ENCODE measurements around the gene NSD2.

The NSD2 gene

GRCh38 chr4:1982124-1983052, 111.2 kb downstream of the NSD2 start:
- no peak for DNase-seq (ENCODE audit: low read depth in 2 of 2)
- no peak for TF ChIP-seq CTCF (IDR thresholded peaks at IDR 0.05; ENCODE audit: low read depth, low read length)
- H3K4me3 ChIP-seq (replicated peaks in 1 of 2; ENCODE audit: low read depth in 2 of 2, low read length in 2 of 2): no peak overlapping the region

- TF ChIP-seq CTCF (IDR thresholded peaks at IDR 0.05; ENCODE audit: low read depth, low read length): no peak
- no peak overlapping the region for H3K4me3 ChIP-seq (replicated peaks in 1 of 2; ENCODE audit: low read depth in 2 of 2, low read length in 2 of 2)
- no peak for DNase-seq (ENCODE audit: low read depth in 2 of 2)
Measured at GRCh38 chr4:1983053-1983845, 112.1 kb downstream of the NSD2 start.

DNA sequence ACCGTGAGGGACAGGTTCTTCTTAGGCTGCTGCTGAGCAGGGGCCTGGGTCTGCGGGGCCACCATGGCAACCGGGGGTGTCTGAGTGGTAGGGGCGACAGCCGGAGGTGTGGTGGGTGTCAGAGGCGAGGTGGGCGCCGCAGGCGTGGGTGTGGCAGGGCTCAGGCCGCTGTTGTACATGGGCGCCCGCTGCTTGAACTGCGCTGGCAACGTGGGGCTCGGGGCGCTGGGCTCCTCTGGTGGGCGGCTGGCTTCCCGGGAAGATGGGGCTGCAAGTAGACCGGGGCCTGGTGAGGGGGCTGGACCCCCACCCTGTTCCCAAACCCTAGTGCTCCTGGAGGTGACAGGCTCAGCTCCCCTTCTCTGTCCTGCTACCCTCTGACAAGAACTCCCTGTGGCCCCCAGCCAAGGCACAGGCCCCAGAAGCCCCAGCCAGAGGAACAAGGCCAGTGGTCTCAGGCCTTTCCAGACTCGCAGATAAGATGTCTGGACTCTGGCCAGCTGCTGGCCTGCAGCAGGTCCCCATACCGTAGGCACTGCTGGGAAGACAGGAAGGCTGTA, 112.7 kb downstream of the NSD2 start:
- TF ChIP-seq CTCF (IDR thresholded peaks at IDR 0.05; ENCODE audit: low read depth, low read length): no peak
- DNase-seq (ENCODE audit: low read depth in 2 of 2): peak in 1 of 2 donors; percentile 33

DNA sequence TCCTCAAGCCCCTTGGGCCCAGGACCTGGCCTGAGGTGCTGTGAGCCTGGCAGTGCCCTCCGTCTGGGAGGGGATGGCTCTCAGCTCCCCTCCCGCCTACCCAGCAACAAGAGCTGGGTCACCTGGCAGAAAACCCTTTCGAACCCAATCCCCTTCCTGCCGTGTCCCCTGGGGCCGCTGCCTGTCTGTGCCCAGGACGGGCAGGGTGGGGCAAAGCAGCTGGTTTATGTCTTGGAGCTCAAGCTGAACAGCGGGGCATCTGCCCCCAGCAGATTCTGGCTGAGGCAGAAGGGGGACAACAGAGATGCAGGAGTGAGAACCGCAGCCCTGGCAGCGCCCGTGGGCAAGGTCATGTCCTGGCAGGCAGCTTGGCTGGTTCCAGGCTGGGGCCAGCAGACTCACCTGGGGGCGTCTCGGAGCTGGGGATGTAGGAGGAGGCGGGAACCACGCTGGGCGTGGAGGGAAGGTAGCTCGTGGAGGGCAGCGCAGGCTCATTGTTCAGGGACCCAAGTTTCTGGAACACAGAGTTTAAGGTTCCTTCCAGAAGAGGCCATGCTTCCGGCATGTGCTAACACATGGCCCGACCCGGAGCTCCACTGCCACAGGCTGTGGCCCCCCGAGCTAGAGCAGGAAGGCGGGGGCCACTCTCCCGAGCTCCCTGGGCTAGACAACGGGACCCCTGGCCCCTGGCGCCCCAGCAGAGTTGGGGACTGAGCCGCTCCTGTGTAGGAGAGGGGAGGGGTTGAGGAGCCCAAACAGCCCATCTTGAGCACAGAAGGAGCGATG, 113.4 kb downstream of the NSD2 start:
- TF ChIP-seq CTCF (IDR thresholded peaks at IDR 0.05; ENCODE audit: low read depth, low read length): no peak
- no peak for DNase-seq (ENCODE audit: low read depth in 2 of 2)
- H3K4me3 ChIP-seq (replicated peaks in 1 of 2; ENCODE audit: low read depth in 2 of 2, low read length in 2 of 2): no peak overlapping the region

More for the DNA sequence above, 112.7 kb downstream of the NSD2 start:
- no peak overlapping the region for H3K4me3 ChIP-seq (replicated peaks in 1 of 2; ENCODE audit: low read depth in 2 of 2, low read length in 2 of 2)

GRCh38 chr4:1985294-1985693, 114.1 kb downstream of the NSD2 start:
- TF ChIP-seq CTCF (IDR thresholded peaks at IDR 0.05; ENCODE audit: low read depth, low read length): no peak
- no peak overlapping the region for H3K4me3 ChIP-seq (replicated peaks in 1 of 2; ENCODE audit: low read depth in 2 of 2, low read length in 2 of 2)
- DNase-seq (ENCODE audit: low read depth in 2 of 2): no peak
